ENCODE results near the gene NLGN1.

NLGN1 gene

GRCh38 chr3:173732237-173732636 is 334.7 kb downstream of the NLGN1 start:
- no peak for DNase-seq

GRCh38 chr3:173733029-173733652 is 335.6 kb downstream of the NLGN1 start:
- DNase-seq: no peak

DNA sequence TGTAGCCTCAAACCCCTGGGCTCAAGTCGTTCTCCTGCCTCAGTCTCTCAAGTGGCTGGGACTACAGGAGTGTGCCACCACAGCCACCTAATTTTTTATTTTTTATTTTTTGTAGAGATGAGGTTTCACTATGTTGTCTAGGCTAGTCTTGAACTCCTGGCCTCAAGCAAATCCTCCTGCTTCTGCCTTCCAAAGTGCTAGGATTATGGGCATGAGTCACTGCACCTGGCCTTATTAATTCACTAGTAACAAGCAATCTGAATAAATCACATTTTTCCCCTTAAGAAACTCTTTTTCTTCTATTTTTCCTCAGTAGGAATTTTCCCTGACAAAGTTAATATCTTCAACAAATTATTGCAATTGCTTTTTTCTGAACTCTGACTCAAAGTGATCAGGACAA is 336.9 kb downstream of the NLGN1 start:
- DNase-seq: no peak

- DNase-seq: no peak
These were observed 337.4 kb downstream of the NLGN1 start for GRCh38 chr3:173734895-173735294.

DNA sequence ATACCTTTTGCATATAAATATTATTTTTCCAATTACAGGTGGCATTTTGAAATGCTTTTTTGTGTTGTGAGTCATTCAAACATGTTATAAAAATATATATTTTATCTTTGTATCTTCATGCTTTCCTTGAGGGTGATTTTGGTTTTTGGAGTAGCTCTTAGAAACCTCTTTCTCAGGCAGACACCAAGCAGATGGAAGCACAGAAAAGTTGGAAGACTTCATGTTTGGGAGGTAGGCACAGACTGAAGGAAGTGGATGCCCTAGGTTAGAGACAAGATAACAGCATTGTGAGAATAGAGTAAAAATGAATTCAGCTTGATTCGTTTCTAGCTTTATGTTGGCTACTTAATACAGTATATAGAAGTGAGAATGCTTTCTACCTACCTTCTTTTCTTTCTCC is 338.3 kb downstream of the NLGN1 start:
- no peak for DNase-seq

GRCh38 chr3:173737167-173737808 is 339.7 kb downstream of the NLGN1 start:
- no peak for DNase-seq

- DNase-seq: no peak
These were observed 342.2 kb downstream of the NLGN1 start for GRCh38 chr3:173739726-173740125.

GRCh38 chr3:173742491-173742890 is 344.9 kb downstream of the NLGN1 start:
- DNase-seq: no peak

DNA sequence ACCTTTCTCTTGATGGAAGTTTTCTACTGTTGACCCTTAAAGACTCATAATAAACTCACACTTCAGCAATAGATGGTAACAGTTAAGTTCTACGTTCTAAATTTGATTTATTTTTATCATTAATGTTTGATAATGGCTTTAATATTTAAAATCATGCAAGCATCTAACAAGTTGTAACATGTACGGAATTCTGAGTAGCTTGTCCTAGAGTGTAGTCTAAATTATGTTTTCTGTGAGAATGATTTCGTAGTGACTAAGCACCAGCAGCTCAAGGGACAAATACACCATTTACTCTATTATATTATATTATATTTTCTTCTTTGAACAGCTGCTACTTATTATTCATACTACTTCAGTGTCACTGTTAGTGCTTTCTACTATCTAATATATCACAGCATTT is 345.6 kb downstream of the NLGN1 start:
- DNase-seq: no peak

DNA sequence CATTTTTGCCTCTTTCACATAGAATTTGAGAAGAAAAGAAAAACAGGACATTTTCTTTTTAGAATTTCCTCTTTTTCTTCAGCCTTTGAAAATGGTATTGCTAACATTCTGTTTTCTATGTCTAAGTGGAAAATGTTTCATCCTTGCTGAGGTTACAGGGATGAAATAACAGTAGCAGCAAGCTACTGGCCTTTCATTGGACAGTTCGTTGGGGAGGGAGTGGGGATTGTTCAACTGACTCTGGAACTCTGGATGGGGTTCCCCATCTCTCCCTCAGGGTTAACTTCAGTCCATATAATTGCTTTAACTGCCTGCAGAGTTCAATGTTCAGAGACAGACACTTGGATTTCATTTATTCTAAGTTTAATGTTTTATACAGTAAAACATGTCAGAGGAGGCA is 346.0 kb downstream of the NLGN1 start:
- DNase-seq: no peak

DNA sequence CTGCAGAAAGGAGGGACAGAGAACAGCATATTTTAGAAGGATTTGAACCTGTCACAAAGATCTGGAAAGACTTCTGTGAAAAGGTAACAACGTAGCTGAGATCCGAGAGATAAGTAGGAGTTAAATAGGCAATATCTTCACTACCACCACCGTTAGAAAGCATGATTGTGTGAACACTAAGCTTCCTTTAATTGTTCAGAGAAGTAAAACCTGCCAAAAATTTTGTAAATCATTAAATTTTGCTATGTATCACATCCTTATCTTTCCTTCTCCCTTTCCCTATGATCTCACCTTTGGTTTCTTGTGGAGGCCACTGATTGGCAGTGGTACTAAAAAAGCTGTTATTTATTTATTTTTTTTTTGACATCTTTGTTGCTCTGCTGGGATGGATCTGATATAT is 346.9 kb downstream of the NLGN1 start:
- no peak for DNase-seq

DNA sequence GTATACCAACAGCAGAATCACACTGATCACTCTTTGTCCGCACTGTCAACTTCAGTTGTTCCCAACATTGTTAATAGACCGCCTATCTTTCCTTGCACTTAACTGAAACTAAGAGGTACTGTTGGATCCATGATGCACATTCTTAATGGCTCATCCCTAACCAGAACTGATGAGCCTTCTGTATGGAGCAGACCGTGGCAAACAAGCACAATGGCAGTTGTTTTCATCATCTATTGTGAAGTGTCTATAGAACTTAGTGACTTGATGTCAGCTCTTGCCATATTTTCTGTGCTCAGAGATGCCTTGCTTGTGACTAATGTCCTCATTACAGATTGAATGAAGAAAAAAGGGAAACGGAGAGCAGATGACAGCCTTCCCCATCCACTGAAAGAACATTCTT is 347.4 kb downstream of the NLGN1 start:
- DNase-seq: no peak

DNA sequence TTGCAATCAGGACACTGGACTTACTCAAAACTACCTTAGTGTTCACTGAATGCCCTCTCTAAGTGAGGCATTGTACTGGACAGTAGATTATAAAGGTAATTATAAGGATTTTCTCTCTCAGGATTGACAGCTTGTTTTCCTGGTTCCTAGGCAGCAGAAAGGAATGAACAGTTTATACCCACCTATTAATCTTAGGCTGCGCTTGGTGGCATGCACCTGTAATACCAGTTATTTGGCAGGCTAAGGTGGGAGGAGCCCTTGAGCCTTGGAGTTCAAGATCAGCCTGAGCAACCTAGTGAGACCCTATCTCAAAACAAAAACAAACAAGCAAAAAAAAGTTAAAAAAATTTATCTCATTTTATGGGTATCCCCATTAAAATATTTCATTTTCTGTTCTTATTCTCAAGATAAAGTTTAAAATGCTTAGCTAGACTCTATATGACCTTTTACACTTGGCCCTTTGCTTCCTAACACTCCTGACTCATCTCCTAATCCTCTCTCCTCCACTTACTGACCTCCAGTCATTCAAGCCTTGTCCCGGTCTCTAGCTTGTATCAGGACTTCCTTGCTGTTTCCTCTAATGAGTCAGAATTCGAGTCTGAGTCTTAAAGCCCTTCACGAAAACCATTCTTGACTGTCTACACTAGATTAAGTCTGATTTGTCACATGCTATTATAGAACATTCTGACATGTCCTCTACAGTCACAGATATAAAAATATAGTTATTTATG is 348.6 kb downstream of the NLGN1 start:
- DNase-seq: no peak

- no peak for DNase-seq
These were observed 349.9 kb downstream of the NLGN1 start for GRCh38 chr3:173747427-173747826.

GRCh38 chr3:173748105-173748504 is 350.6 kb downstream of the NLGN1 start:
- no peak for DNase-seq

GRCh38 chr3:173750095-173750494 is 352.6 kb downstream of the NLGN1 start:
- no peak for DNase-seq

GRCh38 chr3:173750591-173750990 is 353.0 kb downstream of the NLGN1 start:
- no peak for DNase-seq

DNA sequence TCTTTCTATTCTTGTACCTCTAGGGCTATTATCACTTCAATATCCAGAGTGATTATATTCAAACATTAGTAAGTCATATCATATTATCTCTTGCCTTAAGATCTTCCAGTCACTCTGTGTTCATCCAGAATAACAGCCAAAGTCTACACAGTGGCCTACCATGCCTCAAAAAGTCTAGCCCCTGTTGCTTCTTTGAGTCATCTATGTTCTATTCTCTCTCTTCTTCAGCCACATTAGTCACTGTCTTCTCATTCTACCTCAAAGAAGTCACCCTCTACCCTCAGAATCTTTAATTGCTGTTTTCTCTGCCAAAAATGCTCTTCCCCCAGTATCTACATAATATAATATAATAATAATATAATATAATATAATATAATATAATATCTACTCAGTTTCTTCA is 356.0 kb downstream of the NLGN1 start:
- no peak for DNase-seq

DNA sequence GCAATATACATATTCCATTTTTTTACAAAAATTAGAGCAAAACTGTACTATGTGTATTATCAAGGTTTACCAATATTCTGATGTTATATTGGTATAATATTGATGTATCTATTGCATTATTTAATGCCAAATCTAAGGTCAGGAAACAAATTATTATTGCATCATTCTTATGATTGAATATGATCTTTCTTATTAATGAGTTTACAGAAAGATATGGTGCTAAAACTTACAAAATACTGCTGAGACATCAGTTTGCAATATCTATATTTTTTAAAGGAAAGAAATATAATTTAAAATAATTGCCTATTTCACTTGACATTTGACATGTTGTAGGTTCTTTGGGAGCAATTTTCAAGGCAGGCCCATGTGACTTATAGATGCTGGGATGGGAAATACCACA is 357.6 kb downstream of the NLGN1 start:
- no peak for DNase-seq

DNA sequence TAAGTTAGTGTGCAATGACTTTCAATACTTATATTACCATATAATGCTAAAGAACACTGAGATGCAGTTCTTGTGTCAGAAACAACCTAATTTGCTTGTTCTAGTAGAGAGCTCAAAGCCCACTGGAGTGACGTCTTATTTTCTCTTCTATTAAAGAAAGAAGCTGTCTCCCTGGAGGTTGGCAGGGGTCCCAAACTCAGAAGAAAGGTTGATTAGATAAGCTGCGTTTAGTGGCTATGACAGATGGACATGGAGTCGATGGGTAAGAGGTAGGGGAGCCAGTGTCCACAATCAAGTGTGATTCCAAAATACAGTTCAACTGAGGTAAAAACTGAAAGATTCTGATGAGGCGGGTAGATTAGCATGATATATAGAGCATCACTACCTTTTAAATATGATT is 363.6 kb downstream of the NLGN1 start:
- DNase-seq: no peak

- no peak for DNase-seq
These were observed 365.0 kb downstream of the NLGN1 start for GRCh38 chr3:173762501-173762900.

DNA sequence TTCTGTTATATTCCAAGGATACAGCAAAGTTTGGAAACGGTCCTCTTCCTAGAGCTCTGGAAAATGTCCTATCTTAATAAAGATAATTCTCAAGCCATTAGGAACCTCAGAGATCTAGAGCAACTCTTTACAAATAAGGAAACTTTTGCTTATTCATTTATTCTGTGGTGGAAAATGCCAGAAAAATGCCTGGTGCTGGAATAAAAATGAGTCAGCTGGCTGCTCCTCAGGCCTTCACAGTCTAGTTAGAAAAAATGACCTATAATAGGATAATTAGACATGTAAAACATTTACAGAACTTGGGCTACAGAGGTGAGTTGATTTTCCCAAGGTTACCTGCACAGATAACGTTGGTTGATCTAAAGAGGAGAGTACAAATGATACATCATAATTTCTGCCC is 372.5 kb downstream of the NLGN1 start:
- DNase-seq: no peak

DNA sequence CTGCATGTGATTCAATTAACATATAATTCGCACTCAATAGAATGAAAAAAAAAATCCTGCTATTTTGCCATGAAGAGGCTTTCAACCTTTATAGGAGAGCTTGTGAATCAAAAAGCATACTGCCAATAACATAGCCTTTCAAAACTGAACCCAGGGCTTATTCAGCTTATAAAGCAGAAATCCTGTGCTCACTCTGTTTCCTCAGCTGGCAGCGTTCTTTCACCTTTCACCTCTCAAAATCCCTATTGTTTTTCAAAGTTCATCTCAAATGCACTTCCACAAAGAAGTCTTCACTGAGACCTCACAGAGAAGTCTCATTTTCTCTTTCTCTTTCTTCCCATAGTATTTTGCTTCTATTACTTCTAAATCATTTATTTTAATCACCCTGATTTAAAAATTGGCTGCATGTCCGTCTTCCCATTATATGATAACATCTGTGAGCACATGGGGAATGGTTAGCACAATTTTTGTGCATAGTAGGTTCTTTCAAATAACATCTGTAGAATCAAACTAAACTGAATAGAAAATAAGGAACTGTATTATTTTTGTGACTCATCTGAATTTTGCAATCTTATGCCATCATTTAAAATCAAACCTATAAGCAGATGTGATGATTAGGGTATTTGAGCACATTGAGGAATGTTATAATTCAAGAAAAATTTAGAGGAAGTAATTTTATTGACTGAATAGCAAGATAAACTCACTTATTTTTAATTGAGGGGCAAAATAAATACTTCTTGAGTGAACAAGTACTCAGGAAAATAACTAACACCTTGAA is 373.4 kb downstream of the NLGN1 start:
- DNase-seq: no peak

DNA sequence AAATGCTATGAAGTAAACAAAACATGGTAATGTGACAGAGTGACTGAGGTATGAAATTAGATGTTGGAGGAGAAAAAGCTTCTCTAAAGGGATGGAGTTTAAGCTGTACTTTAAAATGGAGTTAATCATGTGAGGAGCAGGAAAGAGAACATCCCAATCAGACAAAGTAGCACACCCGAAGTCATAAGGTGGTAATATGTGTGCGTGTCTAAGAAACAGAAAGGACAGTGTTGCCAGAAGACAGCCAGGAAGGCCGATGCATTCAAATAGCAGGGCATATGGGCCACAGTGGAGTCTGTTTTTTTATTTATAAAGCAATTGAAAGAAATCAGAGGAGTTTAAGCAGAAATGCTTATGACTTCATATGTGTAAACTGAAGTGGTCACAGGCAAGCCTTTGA is 376.3 kb downstream of the NLGN1 start:
- no peak for DNase-seq

Measured in bone marrow (tissue), 2 donors.